Aorta (tissue), 5 donors: Measurements from ENCODE around the gene PPP2R3A. TPM values are rescaled to one million over a fixed set of nuclear protein-coding genes. Genes with fewer than 3 reads are reported as not detected.
"Not testable (repeated sequence)": the region's sequence is repeated elsewhere in the genome, so short reads cannot be mapped to it uniquely, and the experiment has no call there.

Experiments
- ATAC-seq: fragments of 200-7000 bp; cut with Tn5 transposase; one replicate; pipeline ENCODE4 v1.9.1; 2022; ENCODE audit warnings: moderate library complexity; ENCODE audit not compliant: low FRiP score
- DNase-seq, 2 donors: peaks; one replicate each; pipeline ENCODE4 v3.0.0-alpha.2; 2020
- H3K27ac ChIP-seq, 2 donors: one replicate each; pipeline ENCODE4 v1.5.1; 2013; ENCODE audit warnings: low read length in 2 of 2, mild to moderate bottlenecking in 2 of 2, moderate library complexity in 2 of 2, control low read depth in 1 of 2, inconsistent platforms in 1 of 2, low read depth in 1 of 2
- H3K27me3 ChIP-seq, 2 donors: one replicate each; pipeline ENCODE4 v1.6.1; 2013; ENCODE audit warnings: control low read depth in 1 of 2, low read length in 1 of 2, mild to moderate bottlenecking in 1 of 2, moderate library complexity in 1 of 2; ENCODE audit not compliant: insufficient read depth in 2 of 2, control insufficient read depth in 1 of 2
- H3K36me3 ChIP-seq, 2 donors: one replicate each; pipeline ENCODE4 v1.6.1; 2013; ENCODE audit warnings: control low read depth in 1 of 2, low read length in 1 of 2, mild to moderate bottlenecking in 1 of 2; ENCODE audit not compliant: insufficient read depth in 2 of 2, control insufficient read depth in 1 of 2
- H3K4me1 ChIP-seq, 2 donors: one replicate each; pipeline ENCODE4 v1.6.1; 2013; ENCODE audit warnings: low read length in 2 of 2, control low read depth in 1 of 2, mild to moderate bottlenecking in 1 of 2, moderate library complexity in 1 of 2; ENCODE audit not compliant: insufficient read depth in 2 of 2, control insufficient read depth in 1 of 2
- H3K4me3 ChIP-seq, 2 donors: one replicate each; pipeline ENCODE4 v1.5.1; 2013; ENCODE audit warnings: low read length in 2 of 2, control low read depth in 1 of 2, mild to moderate bottlenecking in 1 of 2
- H3K9me3 ChIP-seq: one replicate; pipeline ENCODE4 v1.6.1; 2013; ENCODE audit warnings: mild to moderate bottlenecking, low read length; ENCODE audit not compliant: control insufficient read depth
- WGBS, 2 donors: extraction: QIAGEN DNeasy Blood & Tissue Kit; methylation state at CpG; one replicate each; pipeline ENCODE4 v1.1.7; 2013; 5-methylcytosine and 5-hydroxymethylcytosine counted together
- intact Hi-C, 2 donors: fragments of 100-400 bp; cut with DNase I; formaldehyde crosslinking; loops; one replicate each; pipeline versions ENCODE4 v1.14.2 to v1.15.0; 2022
- polyA plus RNA-seq, 2 donors: library from polyadenylated mRNA; stranded (reverse); fragments of 200-250 nt; gene quantifications; one replicate each; pipeline ENCODE4 v1.2.3, GENCODE V29; 2013
- total RNA-seq, 2 donors: library from RNA; stranded (reverse); fragmentation: NEBNext Ultra II Directional; extraction: Animal tissue kit (Norgen Biotek cat#: 25700); gene quantifications; one replicate each; pipeline ENCODE4 v1.2.1, GENCODE V29; 2021
- donor health status: healthy with polysubstance abuse.
- donor health status: Bipolar disorder and iron deficiency.
- donor health status: DM: no; HTN: no; CAD: no.
- donor health status: DM: no; HTN: no; CAD: no.
- donor health status: DM: yes; HTN: yes; CAD: no.

Gene PPP2R3A
- total and polyA plus RNA-seq, 4 donors, result 2.6 to 19.6 (median 9.5) TPM

DNA sequence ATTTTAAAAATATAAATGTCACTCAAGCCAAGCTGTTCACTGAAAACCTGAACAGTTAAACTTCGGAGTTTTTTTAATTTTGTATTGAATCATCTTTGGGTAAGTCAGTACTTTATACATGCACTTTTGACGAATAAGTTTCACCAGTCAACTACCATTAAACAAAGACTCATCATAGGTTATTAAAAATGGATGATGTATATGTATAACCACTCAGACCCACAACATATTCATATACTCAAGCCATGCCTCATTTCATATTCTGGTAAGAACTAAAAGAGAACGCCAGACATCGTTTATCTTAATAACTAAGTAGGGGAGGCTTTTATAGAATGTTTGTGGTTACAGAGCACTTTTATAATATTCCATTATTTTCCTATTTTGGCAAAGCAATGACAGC lies 212.3 kb downstream of the PPP2R3A start:
- Histone ChIP-seq H3K36me3 (no peaks in the 10 kb centered on the region), H3K4me3 (no peak overlapping the region), H3K27me3 (no peaks in the 10 kb centered on the region), H3K27ac (no peak overlapping the region), H3K4me1 (peaks cover 1 to 10% of the 10 kb centered on the region in 2 donors), H3K9me3 (no peaks in the 10 kb centered on the region)
- ATAC-seq (no peak), DNase-seq (no peak)
- intact Hi-C loops, result no loop called here
- WGBS, 2 donors, result 36 to 44% methylated on average over 4 of the region's 4 CpGs

DNA sequence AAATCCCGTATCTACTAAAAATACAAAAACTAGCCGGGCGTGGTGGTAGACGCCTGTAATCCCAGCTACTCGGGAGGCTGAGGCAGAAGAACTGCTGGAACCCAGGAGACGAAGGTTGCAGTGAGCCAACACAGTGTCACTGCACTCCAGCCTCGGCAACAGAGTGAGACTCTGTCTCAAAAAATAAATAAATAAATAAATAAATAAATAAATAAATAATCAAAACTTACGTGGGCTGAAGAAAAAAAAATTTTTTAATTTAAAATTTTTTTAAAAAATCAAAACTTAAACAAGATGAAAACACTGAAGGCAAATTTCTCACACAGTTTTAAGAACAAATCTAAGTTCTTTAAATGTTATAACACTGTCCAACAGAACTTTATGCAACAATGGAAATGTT lies 216.2 kb downstream of the PPP2R3A start:
- ATAC-seq, result no peak
- Histone ChIP-seq H3K27ac (no peak overlapping the region), H3K4me1 (peaks cover 1 to 3% of the 10 kb centered on the region in 2 donors), H3K9me3 (no peaks in the 10 kb centered on the region), H3K27me3 (no peaks in the 10 kb centered on the region), H3K4me3 (no peak overlapping the region), H3K36me3 (no peaks in the 10 kb centered on the region)
- intact Hi-C loops, result no loop called here
- 85 to 90% methylated on average over 8 of the region's 8 CpGs for WGBS, 2 donors
- no peak for DNase-seq

DNA sequence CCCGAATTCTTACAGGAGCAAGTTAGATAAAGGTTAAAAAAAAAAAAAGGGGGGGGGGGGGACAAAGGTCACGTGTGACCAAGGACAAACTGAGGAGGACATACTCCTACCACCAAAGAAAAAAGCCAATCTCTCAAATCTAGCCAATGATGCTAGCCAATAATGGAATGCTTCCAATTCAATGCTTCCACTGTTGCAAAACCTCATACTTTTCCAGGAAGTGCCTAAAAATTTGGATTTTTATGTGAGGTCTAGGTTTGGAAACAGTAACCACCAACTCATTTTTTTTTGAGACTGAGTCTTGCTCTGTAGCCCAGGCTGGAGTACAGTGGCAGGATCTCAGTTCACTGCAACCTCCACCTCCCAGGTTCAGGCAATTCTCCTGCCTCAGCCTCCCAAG lies 219.2 kb downstream of the PPP2R3A start:
- no peak overlapping the region for H3K27ac ChIP-seq
- intact Hi-C loops, result no loop called here
- peaks cover under 1 to 14% of the 10 kb centered on the region in 2 donors for H3K4me1 ChIP-seq
- H3K9me3 ChIP-seq, result no peaks in the 10 kb centered on the region
- 35 to 61% methylated on average over 2 of the region's 2 CpGs for WGBS, 2 donors
- H3K36me3 ChIP-seq, result no peaks in the 10 kb centered on the region
- H3K4me3 ChIP-seq, result no peak overlapping the region
- H3K27me3 ChIP-seq, result no peaks in the 10 kb centered on the region
- no peak for DNase-seq
- ATAC-seq, result peak; percentile 67

DNA sequence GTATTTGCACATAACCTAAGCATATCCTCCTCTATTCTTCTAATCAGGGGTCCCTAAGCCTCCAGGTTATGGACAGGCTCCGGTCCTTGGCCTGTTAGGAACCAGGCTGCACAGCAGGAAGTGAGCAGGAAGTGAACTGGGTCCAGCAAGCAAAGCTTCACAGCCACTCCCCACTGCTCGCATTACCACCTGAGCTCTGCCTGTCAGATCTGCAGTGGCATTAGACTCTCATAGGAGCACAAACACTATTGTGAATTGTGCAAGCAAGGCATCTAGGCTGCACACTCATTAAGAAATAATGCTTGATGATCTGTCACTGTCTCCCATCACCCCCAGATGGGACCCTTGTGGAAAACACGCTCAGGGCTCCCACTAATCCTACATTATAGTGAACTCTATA lies 220.8 kb downstream of the PPP2R3A start:
- Histone ChIP-seq H3K27me3 (no peaks in the 10 kb centered on the region), H3K4me1 (peaks cover 0 to 14% of the 10 kb centered on the region in 2 donors), H3K9me3 (no peaks in the 10 kb centered on the region), H3K4me3 (no peak overlapping the region), H3K27ac (no peak overlapping the region), H3K36me3 (no peaks in the 10 kb centered on the region)
- DNase-seq (no peak), ATAC-seq (no peak)
- intact Hi-C loops, result no loop called here
- whole genome bisulfite sequencing, 2 donors, result 61 to 63% methylated on average over 3 of the region's 3 CpGs

DNA sequence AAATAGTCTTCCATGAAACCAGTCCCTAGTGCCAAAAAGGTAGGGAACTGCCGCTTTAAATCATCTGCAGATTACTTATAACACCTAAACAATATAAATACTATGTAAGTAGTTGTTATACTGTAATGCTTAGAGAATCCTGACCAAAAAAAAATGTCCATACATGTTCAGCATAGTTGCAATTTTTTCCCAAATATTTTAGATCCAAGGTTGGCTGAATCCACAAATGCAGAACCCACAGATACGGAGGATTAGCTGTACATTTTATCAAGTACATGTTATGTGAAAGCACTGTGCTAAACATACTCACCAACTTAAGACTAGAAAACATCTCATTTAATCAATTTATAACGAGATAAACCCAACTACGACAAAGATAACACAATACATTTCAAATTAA lies 221.3 kb downstream of the PPP2R3A start:
- no peaks in the 10 kb centered on the region for H3K27me3 ChIP-seq
- no peak overlapping the region for H3K4me3 ChIP-seq
- H3K4me1 ChIP-seq, result peaks cover 0 to 14% of the 10 kb centered on the region in 2 donors
- H3K9me3 ChIP-seq, result no peaks in the 10 kb centered on the region
- 35 to 37% methylated on average over 4 of the region's 4 CpGs for WGBS, 2 donors
- intact Hi-C loops, result no loop called here
- ATAC-seq, result no peak
- no peak overlapping the region for H3K27ac ChIP-seq
- DNase-seq, result no peak
- H3K36me3 ChIP-seq, result no peaks in the 10 kb centered on the region

DNA sequence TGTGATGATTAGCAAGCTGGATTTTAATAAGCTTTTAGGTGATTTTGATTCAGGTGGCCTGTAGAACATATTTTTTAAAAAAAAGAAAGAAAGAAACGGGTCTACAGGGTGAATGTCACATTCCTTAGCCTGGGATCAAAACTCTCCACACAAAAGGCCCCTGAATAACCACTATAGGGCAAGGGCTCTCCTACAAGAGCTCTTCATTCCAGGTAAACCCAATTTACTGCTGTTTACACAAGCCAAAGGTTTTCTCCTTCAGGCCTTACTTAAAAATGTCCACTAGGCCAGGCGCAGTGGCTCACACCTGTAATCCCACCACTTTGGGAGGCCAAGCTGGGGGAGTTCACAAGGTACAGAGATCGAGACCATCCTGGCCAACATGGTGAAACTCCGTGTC lies 222.3 kb downstream of the PPP2R3A start:
- no peaks in the 10 kb centered on the region for H3K27me3 ChIP-seq
- H3K36me3 ChIP-seq, result no peaks in the 10 kb centered on the region
- ATAC-seq (no peak), DNase-seq (no peak)
- H3K4me1 ChIP-seq, result peaks cover 0 to 11% of the 10 kb centered on the region in 2 donors
- H3K27ac ChIP-seq, result peak overlapping the region in 1 of 2 donors; percentile 6
- no peak overlapping the region for H3K4me3 ChIP-seq
- 72 to 77% methylated on average over 4 of the region's 4 CpGs for WGBS, 2 donors
- H3K9me3 ChIP-seq, result no peaks in the 10 kb centered on the region
- intact Hi-C loops, result no loop called here

DNA sequence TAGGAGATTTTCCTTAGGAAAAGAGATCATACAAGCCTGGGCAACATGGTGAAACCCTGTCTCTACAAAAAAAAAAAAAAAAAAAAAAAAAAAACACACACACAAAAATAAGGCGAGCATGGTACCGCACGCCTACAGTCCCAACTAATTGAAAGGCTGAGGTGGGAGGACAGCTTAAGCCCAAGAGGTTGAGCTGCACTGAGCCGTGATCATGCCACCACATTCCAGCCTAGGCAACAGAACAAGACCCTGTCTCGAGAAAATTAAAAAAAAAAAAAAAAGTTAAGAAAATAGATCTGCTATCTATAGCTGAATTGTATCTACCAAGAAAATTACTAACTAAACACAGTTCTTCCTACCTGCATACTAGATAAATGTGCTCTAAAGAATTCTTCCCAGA lies 223.5 kb downstream of the PPP2R3A start:
- H3K36me3 ChIP-seq, result no peaks in the 10 kb centered on the region
- H3K4me1 ChIP-seq, result peaks cover 0 to 11% of the 10 kb centered on the region in 2 donors
- no peak for DNase-seq
- no peak overlapping the region for H3K27ac ChIP-seq
- intact Hi-C loops, result no loop called here
- H3K9me3 ChIP-seq, result no peaks in the 10 kb centered on the region
- H3K27me3 ChIP-seq, result no peaks in the 10 kb centered on the region
- ATAC-seq, result no peak
- WGBS, 2 donors, result 76 to 77% methylated on average over 5 of the region's 5 CpGs
- no peak overlapping the region for H3K4me3 ChIP-seq

DNA sequence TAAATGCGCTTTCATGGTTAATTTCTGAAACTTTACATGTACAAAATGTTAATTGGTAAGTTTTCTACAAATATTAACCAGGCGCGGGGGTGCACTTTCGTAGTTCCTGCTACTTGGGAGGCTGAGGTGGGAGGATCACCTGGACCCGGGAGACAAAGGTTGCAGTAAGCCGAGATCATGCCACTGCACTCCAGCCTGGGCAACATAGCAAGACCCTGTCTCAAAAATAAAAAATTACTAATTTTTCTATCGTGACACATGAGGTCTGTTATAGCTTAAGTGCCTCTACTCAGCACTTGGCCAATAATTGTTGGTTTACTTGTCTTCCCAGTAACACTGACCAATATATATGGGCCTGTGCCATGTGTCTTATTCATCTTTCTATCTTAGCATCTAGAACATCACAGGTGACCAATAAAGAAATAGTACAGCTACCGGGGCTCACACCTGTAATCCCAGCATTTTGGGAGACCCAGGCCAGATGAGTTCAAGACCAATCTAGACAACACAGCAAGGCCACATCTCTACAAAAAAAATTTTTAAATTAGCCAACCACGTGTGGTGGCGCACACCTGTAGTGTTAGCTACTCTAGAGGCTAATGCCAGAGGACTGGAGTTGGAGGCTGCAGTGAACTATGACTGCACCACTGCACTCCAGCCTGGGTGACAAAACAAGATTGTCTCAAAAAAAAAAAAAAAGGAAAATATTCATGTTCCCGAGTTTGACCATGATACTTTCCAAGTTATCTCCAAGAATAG lies 224.5 kb downstream of the PPP2R3A start:
- 87 to 89% methylated on average over 11 of the region's 11 CpGs for WGBS, 2 donors
- H3K27me3 ChIP-seq, result no peaks in the 10 kb centered on the region
- no peaks in the 10 kb centered on the region for H3K9me3 ChIP-seq
- H3K4me3 ChIP-seq, result no peak overlapping the region
- intact Hi-C loops, result loop anchor here (5.0 to 10.0 kb wide), 3 partner anchors 38 to 115 kb away; no protein-coding TSS in a partner anchor
- H3K4me1 ChIP-seq, result peaks cover 0 to 11% of the 10 kb centered on the region in 2 donors
- ATAC-seq (no peak), DNase-seq (no peak)
- H3K27ac ChIP-seq, result peak overlapping the region in 1 of 2 donors; percentile 38
- no peaks in the 10 kb centered on the region for H3K36me3 ChIP-seq

DNA sequence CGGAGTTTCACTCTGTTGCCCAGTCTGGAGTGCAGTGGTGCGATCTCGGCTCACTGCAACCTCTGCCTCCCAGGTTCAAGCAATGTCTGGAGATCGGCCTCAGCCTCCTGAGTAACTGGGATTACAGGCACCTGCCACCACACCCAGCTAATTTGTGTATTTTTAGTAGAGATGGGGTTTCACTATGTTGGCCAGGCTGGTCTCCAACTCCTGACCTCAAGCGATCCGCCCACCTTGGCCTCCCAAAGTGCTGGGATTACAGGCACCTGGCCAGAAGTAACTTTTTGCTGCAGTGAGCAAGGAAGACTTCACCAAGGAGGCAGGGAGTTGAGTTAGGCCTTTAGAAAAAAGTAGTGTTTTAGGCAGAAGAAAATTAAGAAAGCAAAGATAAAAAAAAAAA lies 226.7 kb downstream of the PPP2R3A start:
- H3K36me3 ChIP-seq, H3K9me3 ChIP-seq, DNase-seq, H3K27ac ChIP-seq, H3K27me3 ChIP-seq, ATAC-seq: not testable (repeated sequence)
- Histone ChIP-seq H3K4me3 (peak overlapping the region in 1 of 2 donors; percentile 88), H3K4me1 (peaks cover 0 to 11% of the 10 kb centered on the region in 2 donors)
- intact Hi-C loops, result loop anchor here (5.0 to 10.0 kb wide), 3 partner anchors 40 to 117 kb away; no protein-coding TSS in a partner anchor
- 4 to 9% methylated on average over 6 of the region's 6 CpGs for WGBS, 2 donors
